ENCODE measurements around the gene B4GALNT1. TPM values are rescaled to one million over a fixed set of nuclear protein-coding genes. Genes with fewer than 3 reads are reported as not detected.

The B4GALNT1 gene
- total and polyA plus RNA-seq, 9 donors: 1.4 to 2.9 (median 2.3) TPM

DNA sequence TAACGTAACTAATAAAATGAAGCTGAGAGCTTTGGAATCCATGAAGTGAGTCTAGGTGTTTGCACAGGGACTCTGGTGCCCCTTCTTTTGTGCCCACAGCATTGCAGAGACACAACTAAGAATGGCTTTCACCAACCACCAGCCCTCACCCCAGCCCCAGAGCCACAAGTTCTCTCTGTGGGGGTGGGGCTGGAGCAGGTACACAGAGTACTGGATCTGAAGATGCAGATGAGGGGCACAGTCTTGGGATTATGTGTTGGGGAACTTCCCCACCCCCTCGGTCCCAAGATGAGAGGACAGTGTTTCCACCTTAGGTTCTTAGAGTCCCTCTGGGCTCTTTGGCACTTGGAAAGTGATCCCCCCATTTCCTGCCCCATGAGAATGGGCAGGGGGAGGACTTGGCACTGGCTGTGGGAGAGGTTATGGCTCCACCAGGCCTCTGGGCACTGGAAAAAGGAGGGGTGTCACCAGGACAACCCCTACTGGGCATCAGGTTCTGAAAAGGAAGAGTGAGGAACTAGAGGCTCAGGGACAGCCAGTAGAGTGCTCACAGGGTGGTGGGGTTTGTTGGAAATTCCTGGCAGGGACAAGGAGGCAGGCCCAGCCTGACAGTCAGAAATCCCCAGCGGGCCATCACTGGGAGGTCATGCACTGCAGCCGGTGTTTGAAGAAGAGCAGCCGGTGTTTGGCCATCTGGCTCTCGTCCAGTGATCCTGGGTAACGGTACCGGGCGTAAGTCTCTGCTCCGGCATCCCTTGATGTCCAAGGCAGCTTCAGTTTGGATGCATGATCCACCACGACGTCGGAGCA is 6.7 kb downstream of the B4GALNT1 start:
- 19% methylated on average over 11 of the region's 13 CpGs for WGBS (ENCODE audit: insufficient coverage)
- peaks cover 92% of the 10 kb centered on the region for H3K27me3 ChIP-seq (ENCODE audit: control insufficient read depth, insufficient read depth, low read length)
- peak; percentile 29 for DNase-seq

DNA sequence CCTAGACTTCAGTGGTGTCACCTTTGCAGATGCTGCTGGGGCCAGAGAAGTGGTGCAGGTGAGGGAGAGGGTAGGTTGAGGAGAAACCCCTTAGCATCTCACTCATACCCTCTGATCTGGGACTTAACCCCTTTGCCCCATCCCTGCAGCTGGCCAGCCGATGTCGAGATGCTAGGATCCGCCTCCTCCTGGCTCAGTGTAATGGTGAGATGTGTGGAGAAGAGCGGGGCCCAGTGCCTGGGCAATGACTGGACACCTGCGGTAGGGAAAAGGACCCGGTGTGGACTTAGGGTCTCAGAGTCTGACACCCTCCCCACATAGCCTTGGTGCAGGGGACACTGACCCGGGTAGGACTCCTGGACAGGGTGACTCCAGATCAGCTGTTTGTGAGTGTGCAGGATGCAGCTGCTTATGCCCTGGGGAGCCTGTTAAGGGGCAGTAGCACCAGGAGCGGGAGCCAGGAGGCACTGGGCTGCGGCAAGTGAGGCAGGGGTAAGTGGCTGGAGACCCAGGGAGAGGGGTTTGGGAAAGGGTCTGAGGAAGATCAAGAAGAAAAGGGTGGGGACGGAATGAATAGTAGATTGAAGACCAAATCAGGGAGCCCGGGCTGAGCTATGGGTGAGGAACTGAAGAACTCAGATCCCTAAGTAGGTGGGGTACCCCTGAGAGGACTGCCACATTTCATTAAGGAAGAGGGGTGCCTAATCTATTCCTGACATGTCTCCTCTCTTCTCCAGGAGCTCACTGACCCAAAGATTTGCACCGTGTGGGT is 7.6 kb downstream of the B4GALNT1 start:
- peaks cover 36% of the 10 kb centered on the region for H3K4me1 ChIP-seq (ENCODE audit: control insufficient read depth, insufficient read depth, low read length)

More for the DNA sequence above, 6.7 kb downstream of the B4GALNT1 start:
- peaks cover 28% of the 10 kb centered on the region for H3K4me1 ChIP-seq (ENCODE audit: control insufficient read depth, insufficient read depth, low read length)
- no peaks in the 10 kb centered on the region for H3K9me3 ChIP-seq (replicated peaks; ENCODE audit: control insufficient read depth, low read depth, low read length)
- no peak overlapping the region for H3K4me3 ChIP-seq (ENCODE audit: low read length)
- peaks cover 26% of the 10 kb centered on the region for H3K36me3 ChIP-seq (ENCODE audit: control insufficient read depth, insufficient read depth, low read length)
- no peak overlapping the region for H3K27ac ChIP-seq (ENCODE audit: low read length)

DNA sequence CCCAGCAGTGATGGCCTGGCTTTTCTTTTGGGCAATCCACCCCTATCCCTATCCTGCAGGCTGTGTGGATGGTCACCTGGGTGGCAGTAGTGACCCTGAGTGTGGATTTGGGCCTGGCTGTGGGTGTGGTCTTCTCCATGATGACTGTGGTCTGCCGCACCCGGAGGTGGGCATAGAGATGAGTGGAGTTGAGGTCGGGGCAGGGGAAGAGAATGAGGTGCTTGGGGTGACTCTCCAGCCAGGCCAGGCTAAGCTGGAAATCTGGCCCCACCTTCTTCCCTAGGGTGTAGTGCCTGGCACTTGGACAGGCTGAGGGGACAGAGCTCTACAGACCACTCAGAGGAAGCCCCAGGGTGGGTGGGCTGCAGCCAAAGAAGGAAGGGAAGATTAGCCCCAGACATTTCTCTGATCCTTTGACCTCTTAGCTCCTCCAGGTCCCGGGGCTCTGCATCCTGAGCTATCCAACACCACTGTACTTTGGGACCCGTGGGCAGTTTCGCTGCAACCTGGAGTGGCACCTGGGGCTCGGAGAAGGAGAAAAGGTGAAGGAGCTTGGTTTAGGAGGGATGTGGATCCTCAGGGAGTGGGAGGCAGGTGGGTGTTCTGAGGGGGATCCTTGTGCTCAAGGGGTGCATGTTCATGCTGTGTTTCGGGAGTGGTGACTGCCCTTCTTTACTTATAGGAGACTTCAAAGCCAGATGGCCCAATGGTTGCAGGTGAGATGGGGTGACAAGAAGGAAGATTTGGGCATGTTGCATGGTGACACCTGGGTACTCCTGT is 8.4 kb downstream of the B4GALNT1 start:
- Histone ChIP-seq H3K4me1 (ENCODE audit: control insufficient read depth, insufficient read depth, low read length) (peaks cover 37% of the 10 kb centered on the region), H3K36me3 (ENCODE audit: control insufficient read depth, insufficient read depth, low read length) (peaks cover 26% of the 10 kb centered on the region), H3K27me3 (ENCODE audit: control insufficient read depth, insufficient read depth, low read length) (peaks cover 92% of the 10 kb centered on the region), H3K9me3 (replicated peaks; ENCODE audit: control insufficient read depth, low read depth, low read length) (no peaks in the 10 kb centered on the region), H3K27ac (ENCODE audit: low read length) (no peak overlapping the region), H3K4me3 (ENCODE audit: low read length) (no peak overlapping the region)
- peak; percentile 1 for DNase-seq
- 90% methylated on average over 1 of the region's 8 CpGs for WGBS (ENCODE audit: insufficient coverage)

More for the DNA sequence above, 7.6 kb downstream of the B4GALNT1 start:
- WGBS (ENCODE audit: insufficient coverage): 65% methylated on average over 6 of the region's 12 CpGs
- peak; percentile 2 for DNase-seq
- Histone ChIP-seq H3K9me3 (replicated peaks; ENCODE audit: control insufficient read depth, low read depth, low read length) (no peaks in the 10 kb centered on the region), H3K27ac (ENCODE audit: low read length) (no peak overlapping the region), H3K36me3 (ENCODE audit: control insufficient read depth, insufficient read depth, low read length) (peaks cover 26% of the 10 kb centered on the region), H3K27me3 (ENCODE audit: control insufficient read depth, insufficient read depth, low read length) (peaks cover 92% of the 10 kb centered on the region), H3K4me3 (ENCODE audit: low read length) (no peak overlapping the region)

DNA sequence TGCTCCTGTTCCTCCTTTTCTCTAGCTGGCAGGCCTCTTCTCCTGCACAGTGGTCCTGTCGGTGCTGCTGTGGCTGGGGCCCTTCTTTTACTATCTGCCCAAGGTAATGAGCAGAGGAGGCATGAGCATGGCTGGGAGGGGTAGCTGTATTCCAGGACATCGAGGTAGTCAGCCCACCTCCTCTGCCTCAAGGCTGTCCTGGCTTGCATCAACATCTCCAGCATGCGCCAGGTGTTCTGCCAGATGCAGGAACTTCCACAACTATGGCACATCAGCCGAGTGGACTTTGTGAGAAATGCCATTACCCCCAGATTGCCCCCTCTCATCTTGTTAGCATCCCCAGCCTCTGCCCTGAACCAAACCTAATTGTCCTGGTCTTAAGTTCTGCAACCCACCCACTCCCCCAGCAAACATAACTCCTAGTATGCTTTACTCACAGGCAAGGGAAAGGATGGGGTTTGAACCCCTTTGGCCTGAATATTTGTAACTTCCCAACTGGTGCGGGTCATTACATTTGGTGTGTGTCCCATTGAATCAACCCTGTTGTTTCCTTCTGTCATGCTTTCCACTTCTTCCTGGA is 9.1 kb downstream of the B4GALNT1 start:
- no peak overlapping the region for H3K4me3 ChIP-seq (ENCODE audit: low read length)
- peaks cover 26% of the 10 kb centered on the region for H3K36me3 ChIP-seq (ENCODE audit: control insufficient read depth, insufficient read depth, low read length)
- peaks cover 42% of the 10 kb centered on the region for H3K4me1 ChIP-seq (ENCODE audit: control insufficient read depth, insufficient read depth, low read length)
- no peak for DNase-seq
- no peaks in the 10 kb centered on the region for H3K9me3 ChIP-seq (replicated peaks; ENCODE audit: control insufficient read depth, low read depth, low read length)
- WGBS (ENCODE audit: insufficient coverage): 74% methylated on average over 3 of the region's 5 CpGs
- H3K27me3 ChIP-seq (ENCODE audit: control insufficient read depth, insufficient read depth, low read length): peaks cover 96% of the 10 kb centered on the region
- H3K27ac ChIP-seq (ENCODE audit: low read length): no peak overlapping the region

DNA sequence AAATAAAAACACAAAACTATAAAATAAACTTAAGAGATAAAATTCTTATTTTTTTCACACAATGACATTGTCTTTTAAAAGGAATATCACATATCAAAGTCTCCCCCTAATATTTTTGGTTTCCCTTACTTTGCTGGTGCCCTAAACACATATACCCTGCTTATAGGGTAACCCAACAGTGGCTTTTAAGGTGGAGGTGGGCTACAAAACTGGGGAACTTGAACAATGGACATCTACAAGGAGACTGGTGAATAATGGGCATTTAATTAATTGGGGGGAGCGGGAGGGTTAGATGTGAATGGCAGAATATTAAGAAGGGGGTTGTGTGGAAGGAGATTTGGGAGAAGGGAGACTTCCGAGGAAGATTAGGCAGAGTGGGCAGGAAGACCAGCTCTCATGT is 9.6 kb downstream of the B4GALNT1 start:
- Histone ChIP-seq H3K27me3 (ENCODE audit: control insufficient read depth, insufficient read depth, low read length) (peaks cover 96% of the 10 kb centered on the region), H3K9me3 (replicated peaks; ENCODE audit: control insufficient read depth, low read depth, low read length) (no peaks in the 10 kb centered on the region), H3K27ac (ENCODE audit: low read length) (no peak overlapping the region), H3K36me3 (ENCODE audit: control insufficient read depth, insufficient read depth, low read length) (peaks cover 26% of the 10 kb centered on the region), H3K4me3 (ENCODE audit: low read length) (no peak overlapping the region), H3K4me1 (ENCODE audit: control insufficient read depth, insufficient read depth, low read length) (peaks cover 42% of the 10 kb centered on the region)
- no peak for DNase-seq
- WGBS (ENCODE audit: insufficient coverage): 88% methylated on average over 1 of the region's 2 CpGs

DNA sequence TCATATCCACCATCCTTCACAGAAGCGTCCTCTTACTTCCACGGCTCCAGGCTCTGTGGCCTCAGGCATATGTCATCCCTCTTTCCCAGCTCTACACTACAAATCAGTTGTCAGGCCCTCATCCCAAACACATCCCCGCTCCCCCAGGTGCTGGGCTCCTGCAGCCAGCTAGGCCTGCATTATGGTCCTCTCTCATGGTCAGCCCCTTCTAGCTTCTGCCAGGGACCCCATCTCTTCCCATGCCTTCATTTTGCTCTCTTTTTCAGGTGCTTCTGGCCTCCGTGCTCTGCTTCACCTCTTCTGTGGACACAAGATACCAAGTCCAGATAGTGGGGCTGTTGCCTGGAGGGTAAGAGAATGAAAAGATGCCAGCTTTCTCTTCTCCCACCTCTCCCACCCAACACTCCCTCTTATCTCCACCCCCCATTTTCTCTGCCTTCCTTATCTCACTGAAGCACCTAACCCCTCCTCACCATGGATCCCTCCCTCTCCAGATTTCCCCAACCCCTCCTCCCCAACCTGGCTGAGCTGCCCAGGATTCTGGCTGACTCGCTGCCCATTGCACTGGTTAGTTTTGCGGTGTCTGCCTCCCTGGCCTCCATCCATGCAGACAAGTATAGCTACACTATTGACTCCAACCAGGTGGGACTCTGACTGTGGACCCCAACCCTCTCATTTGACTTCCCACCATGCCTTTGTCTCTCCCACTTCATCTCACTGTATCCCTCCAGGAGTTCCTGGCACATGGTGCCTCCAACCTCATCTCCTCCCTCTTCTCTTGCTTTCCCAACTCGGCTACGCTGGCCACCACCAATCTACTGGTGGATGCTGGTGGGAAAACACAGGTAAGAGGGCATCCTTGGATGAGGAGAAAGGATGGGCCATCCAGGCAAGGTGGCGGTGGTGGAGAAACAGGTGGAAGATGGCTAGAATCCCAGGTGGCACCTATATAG is 10.4 kb downstream of the B4GALNT1 start:
- no peak overlapping the region for H3K4me3 ChIP-seq (ENCODE audit: low read length)
- H3K9me3 ChIP-seq (replicated peaks; ENCODE audit: control insufficient read depth, low read depth, low read length): no peaks in the 10 kb centered on the region
- 77% methylated on average over 6 of the region's 9 CpGs for WGBS (ENCODE audit: insufficient coverage)
- H3K27ac ChIP-seq (ENCODE audit: low read length): no peak overlapping the region
- peaks cover 26% of the 10 kb centered on the region for H3K36me3 ChIP-seq (ENCODE audit: control insufficient read depth, insufficient read depth, low read length)
- H3K27me3 ChIP-seq (ENCODE audit: control insufficient read depth, insufficient read depth, low read length): peaks cover 96% of the 10 kb centered on the region
- peak; percentile 3 for DNase-seq
- H3K4me1 ChIP-seq (ENCODE audit: control insufficient read depth, insufficient read depth, low read length): peaks cover 36% of the 10 kb centered on the region

DNA sequence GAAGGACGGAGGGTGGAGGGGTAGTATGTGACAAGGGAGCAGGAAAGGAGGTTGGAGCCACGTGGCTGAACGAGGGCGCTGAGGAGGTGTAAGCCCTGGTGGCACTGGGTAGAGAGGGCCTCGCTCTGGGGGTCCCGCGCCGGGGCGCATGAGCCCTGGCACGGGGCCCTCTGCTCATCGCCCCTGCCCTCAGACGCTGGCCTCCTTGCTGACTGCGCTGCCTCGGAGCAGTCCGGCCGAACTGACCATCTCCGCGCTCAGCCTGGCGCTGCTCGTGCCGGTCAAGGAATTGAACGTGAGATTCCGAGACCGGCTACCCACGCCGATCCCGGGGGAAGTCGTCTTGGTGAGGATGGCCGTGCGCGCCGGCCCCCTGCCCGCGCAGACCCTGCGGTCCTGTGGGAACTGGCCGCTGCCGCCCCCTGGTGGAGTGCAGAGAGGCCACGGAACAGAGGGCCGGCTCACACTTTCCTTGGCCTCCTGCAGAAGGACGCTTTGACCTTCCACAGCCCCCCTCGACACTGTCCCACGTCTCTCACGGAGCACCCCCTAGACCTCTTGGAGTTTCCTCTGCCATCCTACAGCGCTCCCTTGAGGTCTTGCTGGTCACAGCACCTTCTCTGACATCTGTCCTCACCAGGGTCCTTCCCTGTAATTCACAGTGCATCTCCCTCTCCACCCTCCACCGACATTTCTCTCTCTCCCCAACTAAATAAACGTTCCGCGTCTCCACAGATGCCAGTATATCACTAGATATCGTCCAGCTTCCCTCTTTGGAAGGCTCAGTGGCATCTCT is 11.3 kb downstream of the B4GALNT1 start:
- Histone ChIP-seq H3K9me3 (replicated peaks; ENCODE audit: control insufficient read depth, low read depth, low read length) (no peaks in the 10 kb centered on the region), H3K27ac (ENCODE audit: low read length) (no peak overlapping the region), H3K4me1 (ENCODE audit: control insufficient read depth, insufficient read depth, low read length) (peaks cover 29% of the 10 kb centered on the region), H3K27me3 (ENCODE audit: control insufficient read depth, insufficient read depth, low read length) (peaks cover 93% of the 10 kb centered on the region), H3K36me3 (ENCODE audit: control insufficient read depth, insufficient read depth, low read length) (peaks cover 31% of the 10 kb centered on the region), H3K4me3 (ENCODE audit: low read length) (peak overlapping the region; percentile 46)
- WGBS (ENCODE audit: insufficient coverage): 2% methylated on average over 49 of the region's 49 CpGs
- DNase-seq: peak; percentile 70

DNA sequence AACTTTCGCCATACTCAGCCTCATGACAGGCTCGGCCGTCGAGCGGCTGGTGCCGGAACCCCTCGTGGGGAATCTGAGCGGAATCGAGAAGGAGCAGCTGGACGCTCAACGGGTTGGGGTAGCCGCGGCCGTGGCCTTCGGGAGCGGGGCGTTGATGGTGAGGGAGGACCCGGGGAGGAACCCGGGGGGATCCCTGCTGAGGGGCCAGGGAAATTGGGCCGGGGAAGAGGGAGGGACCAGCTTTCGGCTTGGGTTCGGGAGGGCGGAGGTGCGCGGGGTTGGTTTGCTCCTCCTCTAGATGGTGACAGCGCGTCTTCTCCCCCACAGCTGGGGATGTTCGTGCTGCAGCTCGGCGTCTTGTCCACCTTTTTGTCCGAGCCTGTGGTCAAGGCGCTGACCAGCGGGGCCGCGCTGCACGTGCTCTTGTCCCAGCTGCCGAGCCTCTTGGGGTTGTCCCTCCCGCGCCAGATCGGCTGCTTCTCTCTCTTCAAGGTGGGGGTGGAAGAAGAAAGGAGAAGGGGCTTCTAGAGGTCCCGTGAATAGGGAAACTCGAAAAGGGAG is 12.0 kb downstream of the B4GALNT1 start:
- Histone ChIP-seq H3K27me3 (ENCODE audit: control insufficient read depth, insufficient read depth, low read length) (peaks cover 88% of the 10 kb centered on the region), H3K36me3 (ENCODE audit: control insufficient read depth, insufficient read depth, low read length) (peaks cover 34% of the 10 kb centered on the region), H3K27ac (ENCODE audit: low read length) (no peak overlapping the region), H3K9me3 (replicated peaks; ENCODE audit: control insufficient read depth, low read depth, low read length) (no peaks in the 10 kb centered on the region), H3K4me3 (ENCODE audit: low read length) (peak overlapping the region; percentile 46), H3K4me1 (ENCODE audit: control insufficient read depth, insufficient read depth, low read length) (peaks cover 23% of the 10 kb centered on the region)
- WGBS (ENCODE audit: insufficient coverage): 4% methylated on average over 38 of the region's 42 CpGs
- DNase-seq: peak; percentile 39

Measured in muscle of leg (tissue), 11 donors.